K562 (cell line): ENCODE data around the gene UBE2M. TPM values are rescaled to one million over a fixed set of nuclear protein-coding genes. Genes with fewer than 3 reads are reported as not detected.

Experiments used
- ATAC-seq: fragments of 200-7000 bp; cut with Tn5 transposase; 3 replicates; pipeline ENCODE4 v1.9.1; 2020; ENCODE audit warnings: moderate library complexity
- BruUV-seq: library from RNA; stranded (reverse); fragments of 400-500 nt; replicated peaks from 2 replicates; lab custom pipeline; 2021; lab: Mats Ljungman, UMichigan
- CTCF ChIA-PET: fragments of 300-600 bp; formaldehyde crosslinking; extraction: SDS; loops from one replicate; lab custom pipeline; 2021; ENCODE audit warnings: low intra/inter-chr PET ratio; lab: Yijun Ruan, JAX
- POLR2A ChIA-PET: fragments of 300-600, 350-650 bp; sonication (Branson Sonifier 250); formaldehyde crosslinking; extraction: SDS; loops from one replicate; lab custom pipeline; 2021; ENCODE audit warnings: antibody characterized with exemption, inconsistent platforms; lab: Yijun Ruan, JAX
- DNase-seq, 4 experiments: peaks; one replicate each; pipeline versions ENCODE4 v3.0.0 to v3.0.0-alpha.2; 2011 to 2018; ENCODE audit warnings: low spot score in 3 of 4, mixed read lengths in 3 of 4; ENCODE audit errors: extremely low read depth in 1 of 4
- FAIRE-seq: peaks from 2 replicates; lab custom pipeline; 2011; peaks lifted over from hg19 to GRCh38; lab: Jason Lieb, UNC
- H2AFZ ChIP-seq: 2 replicates; pipeline ENCODE4 v1.6.0; 2011; ENCODE audit warnings: low read depth, low read length, control low read depth, inconsistent platforms
- H3K27ac ChIP-seq: fragments of 200-600 bp; 3 replicates; pipeline ENCODE4 v1.8.0; 2011; ENCODE audit warnings: low read depth, mild to moderate bottlenecking, control low read depth, inconsistent platforms, low read length, moderate library complexity, mixed read lengths; ENCODE audit errors: extremely low read depth
- H3K27me3 ChIP-seq, 2 experiments: fragments of 300-600 bp in 1 of 2; 2 replicates in 1 of 2; 3 replicates in 1 of 2; pipeline versions ENCODE4 v1.6.0 to v1.8.0; 2011; ENCODE audit warnings: inconsistent platforms in 2 of 2, low read length in 2 of 2, mild to moderate bottlenecking in 1 of 2, mixed read lengths in 1 of 2, moderate library complexity in 1 of 2; ENCODE audit not compliant: control insufficient read depth in 2 of 2, insufficient read depth in 2 of 2
- H3K36me3 ChIP-seq: fragments of 300-600 bp; 3 replicates; pipeline ENCODE4 v1.8.0; 2011; ENCODE audit warnings: mild to moderate bottlenecking, low read length, inconsistent platforms; ENCODE audit not compliant: control insufficient read depth, insufficient read depth
- H3K4me1 ChIP-seq, 2 experiments: fragments of 200-600 bp in 1 of 2; replicated peaks in 1 of 2; 2 replicates in 1 of 2; 3 replicates in 1 of 2; pipeline versions ENCODE4 v1.5.1 to v1.8.0; 2011; ENCODE audit warnings: inconsistent platforms in 2 of 2, low read length in 2 of 2, mild to moderate bottlenecking in 1 of 2, mixed read lengths in 1 of 2, moderate library complexity in 1 of 2; ENCODE audit not compliant: control insufficient read depth in 2 of 2, insufficient read depth in 2 of 2
- H3K4me2 ChIP-seq: 2 replicates; pipeline ENCODE4 v1.6.1; 2011; ENCODE audit warnings: low read length, control low read depth, inconsistent platforms, mixed read lengths; ENCODE audit not compliant: insufficient read depth
- H3K4me3 ChIP-seq: fragments of 200-600 bp; sonication (generic), shearing (Covaris generic); 2 replicates; pipeline ENCODE4 v1.5.1; 2016; ENCODE audit warnings: control low read depth, inconsistent platforms
- H3K79me2 ChIP-seq: fragments of 200-600 bp; 3 replicates; pipeline ENCODE4 v1.8.0; 2011; ENCODE audit warnings: low read length, inconsistent platforms; ENCODE audit not compliant: control insufficient read depth, insufficient read depth
- H3K9ac ChIP-seq, 2 experiments: 2 replicates each; pipeline versions ENCODE4 v1.6.0 to v1.6.1; 2011; ENCODE audit warnings: low read depth in 2 of 2, low read length in 2 of 2, control low read depth in 1 of 2, inconsistent platforms in 1 of 2, mild to moderate bottlenecking in 1 of 2, mixed read lengths in 1 of 2; ENCODE audit not compliant: insufficient read depth in 1 of 2
- H3K9me1 ChIP-seq: one replicate; pipeline ENCODE4 v1.6.0; 2011; ENCODE audit warnings: inconsistent platforms, mild to moderate bottlenecking, low read length, moderate library complexity; ENCODE audit not compliant: control insufficient read depth, insufficient read depth
- H3K9me3 ChIP-seq: replicated peaks from 2 replicates; pipeline ENCODE4 v1.5.1; 2011; ENCODE audit warnings: low read depth, low read length, inconsistent platforms; ENCODE audit not compliant: control insufficient read depth, insufficient read depth
- H4K20me1 ChIP-seq: replicated peaks from 2 replicates; pipeline ENCODE4 v1.6.1; 2011; ENCODE audit warnings: low read length, inconsistent platforms, mixed read lengths; ENCODE audit not compliant: control insufficient read depth, insufficient read depth
- CBX2 ChIP-seq: fragments of 200-600 bp; sonication (generic); IDR thresholded peaks from one replicate; pipeline ENCODE4 v1.6.1; 2012; ENCODE audit warnings: mild to moderate bottlenecking, low read length, inconsistent platforms; ENCODE audit not compliant: insufficient read depth, poor library complexity, severe bottlenecking
- EP400 ChIP-seq: fragments of 450-650 bp; IDR thresholded peaks from 2 replicates; pipeline ENCODE4 v1.6.1; 2017; ENCODE audit warnings: antibody characterized with exemption, mild to moderate bottlenecking, moderate library complexity
- FIP1L1 ChIP-seq: fragments of 200-400 bp; formaldehyde crosslinking; IDR thresholded peaks from 2 replicates; pipeline ENCODE4 v1.6.1; 2018; ENCODE audit warnings: mild to moderate bottlenecking, low read depth, low read length; ENCODE audit not compliant: poor library complexity, severe bottlenecking
- FOS ChIP-seq: IDR thresholded peaks from 3 replicates; pipeline ENCODE4 v1.6.1; 2011; ENCODE audit not compliant: insufficient read length; ENCODE audit errors: extremely low read depth
- KDM4B ChIP-seq, 2 experiments: fragments of 450-650 bp in 1 of 2; sonication (generic) in 1 of 2; IDR thresholded peaks; 2 replicates each; pipeline ENCODE4 v1.6.1; 2016 to 2017; ENCODE audit warnings: borderline replicate concordance in 2 of 2, antibody characterized with exemption in 1 of 2, low read depth in 1 of 2, mild to moderate bottlenecking in 1 of 2
- MECOM ChIP-seq: fragments of 250-450 bp; sonication (Bioruptor Pico); IDR thresholded peaks from 2 replicates; pipeline ENCODE4 v1.8.0; 2022; ENCODE audit warnings: inconsistent platforms
- POLR2A ChIP-seq: fragments of 450-650 bp; conservative IDR thresholded peaks from 2 replicates; pipeline ENCODE4 v1.6.1; 2016
- POLR2G ChIP-seq: fragments of 200-400 bp; formaldehyde crosslinking; IDR thresholded peaks from 2 replicates; pipeline ENCODE4 v1.6.1; 2017; ENCODE audit warnings: low read depth, mild to moderate bottlenecking, antibody characterized with exemption, low read length, moderate library complexity
- RAD51 ChIP-seq: fragments of 450-650 bp; IDR thresholded peaks from 2 replicates; pipeline ENCODE4 v1.7.1; 2016; ENCODE audit warnings: low read depth, mild to moderate bottlenecking, borderline replicate concordance
- RBM14 ChIP-seq: fragments of 200-400 bp; formaldehyde crosslinking; IDR thresholded peaks from 2 replicates; pipeline ENCODE4 v1.6.1; 2018; ENCODE audit warnings: low read depth, mild to moderate bottlenecking, low read length, moderate library complexity, borderline replicate concordance; ENCODE audit not compliant: insufficient read depth
- TAL1 ChIP-seq: fragments of 450-650 bp; IDR thresholded peaks from 2 replicates; pipeline ENCODE4 v1.6.1; 2016; ENCODE audit warnings: mild to moderate bottlenecking
- TBP ChIP-seq: optimal IDR thresholded peaks from 2 replicates; pipeline ENCODE3; 2011; ENCODE audit warnings: low read depth, low read length, improper control_type of control experiment
- ZBTB7A ChIP-seq: IDR thresholded peaks from 2 replicates; pipeline ENCODE4 v1.6.1; 2011; ENCODE audit warnings: low read depth, mild to moderate bottlenecking, low read length, moderate library complexity, borderline replicate concordance; ENCODE audit not compliant: control insufficient read depth
- ZC3H8 ChIP-seq: fragments of 450-650 bp; IDR thresholded peaks from 2 replicates; pipeline ENCODE4 v1.6.1; 2017
- WGBS: fragments of 100-300 bp; shearing (Covaris generic); methylation state at CpG from one replicate; pipeline ENCODE4 v1.1.6; 2016; ENCODE audit warnings: low coverage, mixed read lengths; ENCODE audit not compliant: insufficient coverage; ENCODE audit errors: missing lambda C conversion rate; 5-methylcytosine and 5-hydroxymethylcytosine counted together
- in situ Hi-C: fragments of 300-500 bp; cut with MboI; formaldehyde crosslinking; loops from 4 replicates; pipeline ENCODE4 v1.15.0; 2018; ENCODE audit warnings: inconsistent platforms, mixed read lengths
- intact Hi-C: fragments of 100-400 bp; cut with micrococcal nuclease; formaldehyde crosslinking; loops from 2 replicates; pipeline ENCODE4 v1.14.2; 2022
- polyA plus RNA-seq, 8 experiments: library from polyadenylated mRNA; depleted of rRNA in 4 of 8; stranded (reverse) in 5 of 8; unstranded in 3 of 8; fragments of >200 nt; fragmentation: Nextera tagmentation in 2 of 8; fragmentation: Illumina TruSeq in 1 of 8; extraction: Ambion mirVana in 2 of 8; extraction: Trizol in 1 of 8; gene quantifications; 2 replicates each; pipeline versions ENCODE4 v1.2.1 to v1.2.3, GENCODE V29; 2011 to 2014; ENCODE audit warnings: inconsistent platforms in 1 of 8, missing spikeins in 1 of 8
- total RNA-seq, 7 experiments: library from RNA; depleted of rRNA in 6 of 7; stranded (reverse); fragments of >200 nt in 6 of 7; fragmentation: Illumina TruSeq in 2 of 7; extraction: Trizol in 2 of 7; gene quantifications; 2 replicates each; pipeline versions ENCODE4 v1.2.1 to v1.2.3, GENCODE V29; 2011 to 2021; ENCODE audit warnings: low replicate concordance in 1 of 7
- TF ChIP-seq, protein P1 (sequence below): sonication (generic); formaldehyde crosslinking; IDR thresholded peaks from 2 replicates; pipeline ENCODE4 v1.4.0; 2020; ENCODE audit warnings: mild to moderate bottlenecking, missing genetic modification reagents
- TF ChIP-seq, protein P2 (sequence below): fragments of 450-650 bp; conservative IDR thresholded peaks from 2 replicates; pipeline ENCODE4 v1.6.1; 2016; ENCODE audit warnings: missing genetic modification characterization, low read depth, mild to moderate bottlenecking, control low read depth, missing compliant biosample characterization
- TF ChIP-seq, protein P3 (sequence below): fragments of 250-450 bp; sonication (Bioruptor Pico); IDR thresholded peaks from 2 replicates; pipeline ENCODE4 v1.8.0; 2021; ENCODE audit warnings: moderate library complexity, mild to moderate bottlenecking, inconsistent platforms

Gene UBE2M
- total and polyA plus RNA-seq, 9 of the 15 experiments (the other 6 are each of a cell fraction or from before 2014, with no cell fraction given): 0.92 to 163 (median 85.7) TPM

DNA sequence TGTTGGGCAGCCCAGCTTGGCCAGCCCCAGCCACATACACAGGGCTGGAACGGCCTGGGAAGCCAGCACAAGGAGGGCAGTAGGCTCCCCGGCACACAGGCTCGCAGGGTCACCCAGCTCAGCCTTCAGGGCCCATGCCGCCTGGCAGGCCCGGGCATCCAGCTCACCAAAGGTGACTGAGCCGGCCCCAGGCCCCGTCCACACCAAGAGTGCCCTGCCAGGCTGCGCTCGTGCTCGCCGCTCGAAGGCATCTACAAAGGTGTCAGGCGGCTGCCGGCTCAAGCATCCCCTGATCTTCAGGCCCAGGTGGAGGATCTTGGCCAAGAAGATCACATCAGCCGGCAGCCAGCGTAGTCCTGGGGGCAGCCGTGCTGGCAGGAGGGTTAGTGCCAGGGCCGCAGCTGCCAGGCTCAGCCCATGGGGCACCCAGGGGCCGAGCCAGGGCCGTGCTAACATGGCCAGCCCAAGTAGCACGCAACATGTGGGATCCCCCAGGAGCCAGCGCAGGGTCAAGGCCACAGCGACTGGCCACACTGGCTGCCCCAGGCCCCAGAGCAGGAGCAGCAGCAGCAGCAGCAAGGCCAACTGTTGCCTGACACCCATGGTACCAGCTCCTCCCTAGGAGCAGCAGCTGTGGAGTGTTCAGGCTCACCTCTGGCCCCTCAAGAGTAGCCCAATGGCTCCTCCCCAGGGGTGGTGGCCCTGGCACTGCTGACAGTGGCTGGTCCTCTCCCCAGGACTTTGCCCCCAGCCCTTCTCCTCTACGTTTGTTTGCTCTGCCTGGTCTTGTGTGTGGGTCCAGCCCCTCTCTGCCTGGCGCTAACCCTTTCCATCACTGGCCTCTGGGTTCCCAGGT lies 46.8 kb downstream of the UBE2M start, which contains the start of gene SLC27A5:
Gene SLC27A5, minus strand, starts transcription at position 640 of the 856 bp plus-strand sequence. Its CDS starts 37 bp downstream, at position 603.
- DNase-seq (no peak), ATAC-seq (no peak), FAIRE-seq (no peak)
- Histone ChIP-seq H3K4me3 (no peak within 1 kb of the TSS), H3K4me1 (peaks cover 9 to 51% of the 10 kb centered on the region in 2 experiments; a peak in 4 of 5 replicates), H3K9me3 (peaks cover 2% of the 10 kb centered on the region; the same call in 1 of the 2 replicates), H3K4me2 (no peak within 1 kb of the TSS), H3K27ac (no peak within 1 kb of the TSS), H2AFZ (no peak within 1 kb of the TSS), H3K36me3 (peaks cover 20% of the 10 kb centered on the region; the same call in 2 of the 3 replicates), H3K9ac (peak within 1 kb of the TSS in 1 of 2 experiments; percentile 75; a peak in 2 of 4 replicates), H4K20me1 (no peaks in the 10 kb centered on the region), H3K9me1 (peaks cover 9% of the 10 kb centered on the region), H3K79me2 (peaks cover 19% of the 10 kb centered on the region), H3K27me3 (no peaks in the 10 kb centered on the region)
- ChIA-PET CTCF (no interaction called here), POLR2A (interaction anchor here (0.7 to 2.7 kb wide), 2 partner anchors 8 to 132 kb away, joined by 3 to 10 read pairs; partner anchors contain the start of gene ZBTB45)
- 94% methylated on average over 19 of the region's 25 CpGs for WGBS
- intact Hi-C loops (loop anchor here (5.0 kb wide), 1 partner anchor 329 kb away; the partner anchor contains the start of gene ZNF274), in situ Hi-C loops (no loop called here)
- BruUV-seq: no TSS peak
- TF ChIP-seq ZBTB7A (no peak), POLR2G (peak; percentile 72), KDM4B (IDR thresholded peaks at IDR 0.05; ENCODE audit: borderline replicate concordance in 2 of 2, low read depth in 1 of 2) (no peak), RBM14 (peak; percentile 68; the same call in 1 of the 2 replicates), RAD51 (no peak), FOS (no peak), MECOM (no peak), EP400 (no peak), CBX2 (no peak), TBP (no peak), TAL1 (no peak), ZC3H8 (no peak), POLR2A (no peak; the same call in 1 of the 2 replicates), FIP1L1 (peak; percentile 22)
- TF ChIP-seq, protein P1, sequence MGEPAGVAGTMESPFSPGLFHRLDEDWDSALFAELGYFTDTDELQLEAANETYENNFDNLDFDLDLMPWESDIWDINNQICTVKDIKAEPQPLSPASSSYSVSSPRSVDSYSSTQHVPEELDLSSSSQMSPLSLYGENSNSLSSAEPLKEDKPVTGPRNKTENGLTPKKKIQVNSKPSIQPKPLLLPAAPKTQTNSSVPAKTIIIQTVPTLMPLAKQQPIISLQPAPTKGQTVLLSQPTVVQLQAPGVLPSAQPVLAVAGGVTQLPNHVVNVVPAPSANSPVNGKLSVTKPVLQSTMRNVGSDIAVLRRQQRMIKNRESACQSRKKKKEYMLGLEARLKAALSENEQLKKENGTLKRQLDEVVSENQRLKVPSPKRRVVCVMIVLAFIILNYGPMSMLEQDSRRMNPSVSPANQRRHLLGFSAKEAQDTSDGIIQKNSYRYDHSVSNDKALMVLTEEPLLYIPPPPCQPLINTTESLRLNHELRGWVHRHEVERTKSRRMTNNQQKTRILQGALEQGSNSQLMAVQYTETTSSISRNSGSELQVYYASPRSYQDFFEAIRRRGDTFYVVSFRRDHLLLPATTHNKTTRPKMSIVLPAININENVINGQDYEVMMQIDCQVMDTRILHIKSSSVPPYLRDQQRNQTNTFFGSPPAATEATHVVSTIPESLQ (CRISPR knock-in tag): no peak
- TF ChIP-seq, protein P2, sequence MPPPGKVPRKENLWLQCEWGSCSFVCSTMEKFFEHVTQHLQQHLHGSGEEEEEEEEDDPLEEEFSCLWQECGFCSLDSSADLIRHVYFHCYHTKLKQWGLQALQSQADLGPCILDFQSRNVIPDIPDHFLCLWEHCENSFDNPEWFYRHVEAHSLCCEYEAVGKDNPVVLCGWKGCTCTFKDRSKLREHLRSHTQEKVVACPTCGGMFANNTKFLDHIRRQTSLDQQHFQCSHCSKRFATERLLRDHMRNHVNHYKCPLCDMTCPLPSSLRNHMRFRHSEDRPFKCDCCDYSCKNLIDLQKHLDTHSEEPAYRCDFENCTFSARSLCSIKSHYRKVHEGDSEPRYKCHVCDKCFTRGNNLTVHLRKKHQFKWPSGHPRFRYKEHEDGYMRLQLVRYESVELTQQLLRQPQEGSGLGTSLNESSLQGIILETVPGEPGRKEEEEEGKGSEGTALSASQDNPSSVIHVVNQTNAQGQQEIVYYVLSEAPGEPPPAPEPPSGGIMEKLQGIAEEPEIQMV (tag): no peak
- TF ChIP-seq, protein P3, sequence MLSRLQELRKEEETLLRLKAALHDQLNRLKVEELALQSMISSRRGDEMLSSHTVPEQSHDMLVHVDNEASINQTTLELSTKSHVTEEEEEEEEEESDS (CRISPR knock-in tag): no peak
